ENCODE measurements around the gene SLBP.

- TF ChIP-seq CTCF (conservative IDR thresholded peaks at IDR 0.05; ENCODE audit: low read depth, low read length) (no peak), EZH2 (IDR thresholded peaks at IDR 0.05; ENCODE audit: low read length, unreplicated experiment) (no peak), EZH2phosphoT487 (IDR thresholded peaks at IDR 0.05; ENCODE audit: borderline replicate concordance, low read length) (no peak)
Measured at GRCh38 chr4:1725521-1725920, 13.4 kb upstream of the SLBP start.
